C4-2B (cell line): ENCODE measurements around the gene KPNB1.

Source experiments
- H3K27ac ChIP-seq: fragments of 450-650 bp; 2 replicates; pipeline ENCODE4 v1.5.1; 2017
- CTCF ChIP-seq: fragments of 450-650 bp; conservative IDR thresholded peaks from 2 replicates; pipeline ENCODE4 v1.5.1; 2017; ENCODE audit warnings: mild to moderate bottlenecking
- ZFX ChIP-seq: fragments of 450-650 bp; IDR thresholded peaks from 2 replicates; pipeline ENCODE4 v1.6.1; 2017

Gene KPNB1

GRCh38 chr17:47700471-47701449 is 51.0 kb downstream of the KPNB1 start:
- TF ChIP-seq ZFX, result no peak
- no peak for TF ChIP-seq CTCF
- H3K27ac ChIP-seq, result no peak overlapping the region

GRCh38 chr17:47701608-47702007 is 51.9 kb downstream of the KPNB1 start:
- H3K27ac ChIP-seq, result no peak overlapping the region
- no peak for TF ChIP-seq ZFX
- TF ChIP-seq CTCF, result no peak

- no peak for TF ChIP-seq ZFX
Measured at GRCh38 chr17:47702391-47702995, 52.8 kb downstream of the KPNB1 start.

GRCh38 chr17:47703191-47703591 is 53.5 kb downstream of the KPNB1 start:
- no peak for TF ChIP-seq CTCF
- TF ChIP-seq ZFX, result no peak
- no peak overlapping the region for H3K27ac ChIP-seq

More at GRCh38 chr17:47702391-47702995, 52.8 kb downstream of the KPNB1 start:
- no peak overlapping the region for H3K27ac ChIP-seq

- TF ChIP-seq CTCF, result no peak
- TF ChIP-seq ZFX, result no peak
- H3K27ac ChIP-seq, result no peak overlapping the region
Measured at GRCh38 chr17:47703671-47704070, 54.0 kb downstream of the KPNB1 start.

GRCh38 chr17:47704116-47704515 is 54.4 kb downstream of the KPNB1 start:
- H3K27ac ChIP-seq, result no peak overlapping the region
- TF ChIP-seq CTCF (no peak), ZFX (no peak)

- no peak overlapping the region for H3K27ac ChIP-seq
- no peak for TF ChIP-seq CTCF
Measured at GRCh38 chr17:47704736-47705135, 55.0 kb downstream of the KPNB1 start.
